Cerebellar nuclear complex (tissue), 1 donor: ENCODE measurements around the gene ARHGAP11A.

Source experiments
- DNase-seq, 2 experiments: peaks; one replicate each; lab custom pipeline; 2025; lab: John Stamatoyannopoulos, UW

ARHGAP11A gene

GRCh38 chr15:32656091-32656490 lies 40.8 kb downstream of the ARHGAP11A start:
- DNase-seq: no peak

DNA sequence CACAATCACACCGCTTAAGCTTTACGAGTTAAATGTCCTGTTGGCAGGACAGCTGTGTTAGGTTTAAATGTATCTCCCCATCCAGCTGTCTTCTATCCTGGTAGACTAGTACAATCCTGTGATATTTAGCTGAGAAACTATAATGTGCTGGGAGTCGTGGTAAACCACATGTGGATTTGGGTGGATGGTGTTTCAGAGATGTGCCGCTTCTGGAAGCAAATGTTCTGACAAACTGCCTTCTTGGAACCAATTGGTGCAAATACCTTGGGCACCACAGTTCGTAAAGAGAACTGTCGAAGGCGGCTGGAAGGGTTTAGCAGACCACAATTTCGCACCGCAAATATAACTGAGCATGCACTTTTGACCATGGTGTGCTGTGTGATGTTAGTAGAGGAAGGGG lies 41.2 kb downstream of the ARHGAP11A start:
- no peak for DNase-seq

GRCh38 chr15:32657198-32657883 lies 42.0 kb downstream of the ARHGAP11A start:
- DNase-seq: no peak

DNA sequence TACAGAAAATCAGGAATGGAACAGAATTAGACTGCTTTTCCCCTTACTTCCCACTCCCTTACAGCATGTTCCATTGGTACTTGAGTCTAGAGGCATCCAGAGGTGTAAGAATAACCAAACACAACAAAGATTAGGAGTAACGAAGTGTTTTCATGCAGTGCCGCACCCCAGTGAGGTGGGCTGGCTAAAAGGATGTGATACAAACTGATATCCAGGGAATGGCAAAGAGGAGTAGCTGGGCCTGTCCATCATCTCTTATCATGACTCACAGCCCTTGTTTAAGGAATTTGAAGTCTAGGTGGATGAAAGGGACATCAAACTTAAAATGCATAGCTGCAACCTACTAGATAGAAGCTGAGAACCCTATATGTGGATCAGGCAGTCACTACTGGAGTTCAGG lies 42.6 kb downstream of the ARHGAP11A start:
- no peak for DNase-seq

DNA sequence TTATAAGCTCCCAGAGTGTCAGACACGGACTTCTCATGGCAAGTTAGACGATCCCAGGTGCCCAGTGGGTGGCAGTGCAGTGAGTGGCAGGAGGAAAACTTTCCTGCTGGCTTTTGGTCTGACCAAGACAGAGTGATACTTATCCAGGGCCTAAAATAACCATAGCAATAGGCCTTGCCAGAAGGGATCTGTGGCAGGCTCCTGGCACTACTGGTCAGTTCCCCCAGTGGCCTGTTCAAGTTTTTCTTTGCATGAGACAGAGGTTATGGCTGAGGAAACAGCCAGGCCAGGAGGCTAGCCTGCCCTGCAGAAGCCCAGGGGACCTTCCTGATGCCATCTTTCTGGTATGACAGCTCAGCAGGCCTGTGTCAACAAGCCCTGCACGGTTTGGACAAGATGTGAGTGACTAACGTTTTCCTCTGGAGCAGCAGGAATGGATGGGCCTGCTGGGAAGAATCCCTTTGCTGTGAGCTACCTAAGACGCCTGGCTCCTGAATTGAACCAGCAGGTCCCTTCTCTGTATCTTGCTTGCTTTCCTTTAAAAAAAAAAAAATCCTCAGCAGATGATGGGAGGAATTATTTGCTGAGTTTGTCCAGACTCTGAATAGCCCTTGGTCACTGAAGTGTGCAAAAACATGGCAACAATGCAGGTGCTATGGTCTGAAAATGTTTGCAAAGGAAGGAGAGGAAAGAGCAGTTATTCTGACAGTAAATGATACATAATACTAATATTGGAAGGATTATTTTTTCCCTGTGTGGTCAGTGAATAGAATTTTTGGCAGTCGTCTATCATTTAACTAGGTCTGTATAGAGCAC lies 44.2 kb downstream of the ARHGAP11A start:
- no peak for DNase-seq

- no peak for DNase-seq
Observed at GRCh38 chr15:32663671-32664070, 48.4 kb downstream of the ARHGAP11A start.

- DNase-seq: no peak
Observed at GRCh38 chr15:32664796-32665195, 49.5 kb downstream of the ARHGAP11A start.

DNA sequence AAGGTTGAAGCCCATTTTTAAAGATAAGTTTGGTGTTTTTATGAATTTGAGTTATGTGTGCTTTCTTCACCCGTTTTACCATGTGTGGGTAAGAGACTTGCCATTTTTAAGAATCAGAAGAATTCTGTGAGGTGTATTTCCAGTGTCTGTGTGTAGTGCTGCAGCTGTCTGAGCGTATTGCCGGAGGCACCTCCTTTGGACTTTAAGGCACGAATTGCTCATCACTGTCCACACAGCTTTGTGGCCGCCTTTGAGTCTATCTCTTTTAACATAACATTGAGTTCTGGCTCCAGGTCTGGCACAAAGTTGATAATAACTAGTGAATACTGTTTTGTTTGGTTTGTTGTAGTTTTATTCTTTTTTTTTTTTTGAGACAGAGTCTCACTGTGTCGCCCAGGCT lies 52.0 kb downstream of the ARHGAP11A start:
- no peak for DNase-seq

- no peak for DNase-seq
Observed at GRCh38 chr15:32668942-32669341, 53.6 kb downstream of the ARHGAP11A start.

DNA sequence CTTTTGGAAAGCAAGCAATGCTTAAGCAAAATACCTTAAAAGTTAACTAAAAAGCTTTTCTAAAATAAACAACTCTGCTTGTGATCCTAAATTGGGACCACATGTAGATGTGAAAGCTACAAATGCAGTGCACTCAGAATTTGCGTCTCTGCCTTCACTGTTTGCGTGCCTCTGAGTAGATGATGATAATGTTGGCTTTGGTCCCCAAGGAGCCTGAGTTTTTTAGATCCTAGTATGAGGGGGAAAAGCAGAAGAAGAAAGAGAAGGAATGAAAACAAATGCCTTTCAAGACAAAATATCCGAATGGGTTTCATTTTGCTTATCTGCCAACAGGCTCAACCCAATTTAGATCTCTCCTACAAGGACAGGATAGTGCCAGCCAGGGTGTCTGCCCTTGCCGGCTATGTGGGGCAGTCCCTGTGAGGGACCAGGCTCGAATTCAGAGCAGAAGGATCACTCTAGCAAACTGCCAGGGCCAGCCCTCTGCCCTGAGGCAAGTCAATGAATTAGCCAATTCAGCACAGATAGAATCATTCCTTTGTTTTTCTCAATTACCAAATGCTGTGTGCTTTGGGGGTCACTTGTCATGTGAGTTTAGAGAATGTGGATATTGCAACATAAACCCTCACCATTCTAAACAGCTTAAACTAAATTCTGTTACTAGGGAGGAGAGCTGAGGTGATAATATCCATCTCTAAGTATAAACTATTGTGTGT lies 54.8 kb downstream of the ARHGAP11A start:
- DNase-seq: no peak

- no peak for DNase-seq
Observed at GRCh38 chr15:32670623-32671022, 55.3 kb downstream of the ARHGAP11A start.

GRCh38 chr15:32671339-32672325 lies 56.3 kb downstream of the ARHGAP11A start:
- DNase-seq: no peak

- DNase-seq: no peak
Observed at GRCh38 chr15:32674681-32675080, 59.4 kb downstream of the ARHGAP11A start.

DNA sequence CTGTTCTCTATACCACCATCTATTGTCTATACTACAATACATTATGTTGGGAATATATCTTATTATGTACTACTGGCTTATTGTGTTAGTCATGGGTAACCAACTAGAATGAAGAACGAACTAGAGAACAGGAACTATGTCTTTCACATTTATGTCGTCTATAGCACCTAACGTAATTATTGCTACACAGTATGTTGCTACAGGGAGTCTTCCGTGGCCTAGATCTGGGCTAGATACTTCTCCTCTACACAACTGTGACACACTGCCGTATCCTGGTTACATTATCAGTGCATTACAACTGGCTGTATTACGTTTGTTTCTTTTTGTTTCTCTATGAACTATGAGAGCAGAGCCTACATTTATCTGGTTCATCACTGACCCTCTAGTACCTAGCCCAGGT lies 60.2 kb downstream of the ARHGAP11A start:
- no peak for DNase-seq

- no peak for DNase-seq
Observed at GRCh38 chr15:32676169-32676568, 60.9 kb downstream of the ARHGAP11A start.

DNA sequence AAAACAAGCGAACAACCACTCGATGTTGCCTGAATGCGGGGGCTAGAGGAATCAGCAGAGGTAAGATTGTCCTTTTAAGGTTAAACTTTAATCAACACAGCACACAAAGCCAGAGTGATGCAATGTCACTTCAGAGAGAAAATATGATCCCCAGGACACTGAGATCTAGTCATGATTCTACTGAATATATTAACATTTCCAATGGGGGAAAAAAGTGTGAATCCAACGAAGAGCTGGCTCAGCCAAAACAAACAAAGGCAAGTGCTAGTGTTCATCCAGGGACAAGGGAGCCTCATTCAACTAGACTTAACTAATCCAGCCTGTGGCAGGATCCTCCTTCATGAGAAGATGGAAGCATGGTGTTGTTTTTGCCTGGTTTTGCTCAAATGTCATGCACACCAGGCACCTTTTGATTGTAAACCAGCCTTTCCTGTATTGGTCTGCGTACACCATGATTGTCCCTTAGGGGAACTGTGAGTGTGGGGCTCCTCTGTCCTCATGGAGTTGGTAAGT lies 62.0 kb downstream of the ARHGAP11A start:
- no peak for DNase-seq

- no peak for DNase-seq
Observed at GRCh38 chr15:32679298-32679690, 64.0 kb downstream of the ARHGAP11A start.

DNA sequence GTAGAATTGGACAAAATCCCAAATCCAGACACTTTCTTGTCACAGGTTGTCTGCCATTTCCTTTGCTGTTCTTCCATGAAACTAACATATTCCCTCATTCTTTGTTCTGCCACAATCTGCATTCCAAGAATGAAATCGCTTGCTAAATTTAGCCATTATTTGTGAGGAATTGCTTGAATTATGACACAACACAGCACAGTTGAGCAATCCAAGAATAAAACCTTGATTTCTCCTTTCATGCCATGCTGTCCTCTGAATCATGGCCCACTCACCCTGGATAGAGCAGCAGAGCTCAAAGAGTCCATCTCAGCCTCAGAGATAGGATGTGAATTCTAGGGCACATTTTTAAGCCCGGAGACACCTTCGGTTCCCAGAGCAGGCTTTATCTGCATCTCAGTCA lies 67.3 kb downstream of the ARHGAP11A start:
- no peak for DNase-seq

DNA sequence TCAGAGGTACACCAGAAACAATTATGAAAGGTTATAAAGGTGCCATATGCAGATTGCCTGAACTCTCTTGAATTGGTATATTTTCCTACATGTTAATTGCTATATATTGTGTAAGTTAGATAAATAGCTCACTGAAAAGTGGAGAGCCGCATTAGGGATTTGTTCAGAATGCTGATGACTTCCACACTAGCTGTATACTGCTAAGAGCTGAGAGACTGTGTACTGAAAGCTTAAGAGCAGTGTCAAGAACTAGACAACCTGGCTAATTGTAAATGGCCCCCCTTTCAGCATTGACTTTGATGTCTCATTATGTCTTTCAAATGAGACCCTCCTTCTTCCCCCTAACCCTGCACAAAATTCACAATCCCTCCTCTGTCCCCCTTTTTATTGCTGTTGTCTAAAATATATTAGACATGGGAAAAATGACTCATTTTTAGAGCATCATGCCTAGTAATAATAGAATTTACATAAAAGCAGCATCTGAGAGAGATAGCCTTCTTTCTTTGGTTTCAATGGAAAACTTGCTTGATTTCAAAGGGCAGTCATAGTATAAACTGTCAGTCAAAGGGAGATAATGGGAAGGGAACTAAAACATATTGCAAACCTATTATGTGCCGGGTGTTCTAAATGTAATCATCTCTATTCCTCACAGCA lies 67.8 kb downstream of the ARHGAP11A start:
- DNase-seq: no peak

- no peak for DNase-seq
Observed at GRCh38 chr15:32683906-32684584, 68.7 kb downstream of the ARHGAP11A start.
